Mesendoderm (in vitro differentiated cells): ENCODE results near the gene MELTF.

Experiments
- DNase-seq: peaks from one replicate; pipeline ENCODE4 v3.0.0; 2013
- H2AK5ac ChIP-seq: 2 replicates; pipeline ENCODE4 v1.6.1; 2013; ENCODE audit warnings: low read length, inconsistent platforms
- H2BK120ac ChIP-seq: 2 replicates; pipeline ENCODE4 v1.6.1; 2013; ENCODE audit warnings: low read depth, mild to moderate bottlenecking, low read length, moderate library complexity, mixed read lengths
- H2BK15ac ChIP-seq: replicated peaks from 2 replicates; pipeline ENCODE4 v1.6.1; 2013; ENCODE audit warnings: low read depth, mild to moderate bottlenecking, moderate library complexity
- H2BK5ac ChIP-seq: 2 replicates; pipeline ENCODE4 v1.6.1; 2013; ENCODE audit warnings: low read length, inconsistent platforms
- H3K18ac ChIP-seq: 2 replicates; pipeline ENCODE4 v1.6.1; 2013; ENCODE audit warnings: mild to moderate bottlenecking, low read length, mixed read lengths
- H3K23ac ChIP-seq: one replicate; pipeline ENCODE4 v1.6.1; 2013; ENCODE audit warnings: low read length
- H3K27ac ChIP-seq: 2 replicates; pipeline ENCODE4 v1.5.1; 2013; ENCODE audit warnings: low read depth, mild to moderate bottlenecking, inconsistent platforms, low read length, moderate library complexity
- H3K27me3 ChIP-seq: 2 replicates; pipeline ENCODE4 v1.6.1; 2013; ENCODE audit warnings: low read length, control low read depth, mild to moderate bottlenecking, inconsistent platforms; ENCODE audit not compliant: insufficient read depth, poor library complexity
- H3K36me3 ChIP-seq: 2 replicates; pipeline ENCODE4 v1.6.1; 2013; ENCODE audit warnings: low read length, inconsistent platforms; ENCODE audit not compliant: control insufficient read depth, insufficient read depth
- H3K4ac ChIP-seq: one replicate; pipeline ENCODE4 v1.6.1; 2013; ENCODE audit warnings: low read depth, mild to moderate bottlenecking, low read length, moderate library complexity
- H3K4me1 ChIP-seq: 2 replicates; pipeline ENCODE4 v1.6.1; 2013; ENCODE audit warnings: low read depth, low read length, inconsistent platforms; ENCODE audit not compliant: control insufficient read depth
- H3K4me2 ChIP-seq: 2 replicates; pipeline ENCODE4 v1.6.1; 2013; ENCODE audit warnings: low read length
- H3K4me3 ChIP-seq: 2 replicates; pipeline ENCODE4 v1.5.1; 2013; ENCODE audit warnings: mild to moderate bottlenecking, low read length
- H3K56ac ChIP-seq: one replicate; pipeline ENCODE4 v1.6.1; 2013; ENCODE audit warnings: low read length
- H3K79me1 ChIP-seq: 2 replicates; pipeline ENCODE4 v1.6.1; 2013; ENCODE audit warnings: low read length, inconsistent platforms
- H3K79me2 ChIP-seq: 2 replicates; pipeline ENCODE4 v1.6.1; 2013; ENCODE audit warnings: mild to moderate bottlenecking, low read length; ENCODE audit not compliant: control insufficient read depth, insufficient read depth
- H3K9ac ChIP-seq: 2 replicates; pipeline ENCODE4 v1.6.1; 2013; ENCODE audit warnings: low read length, inconsistent platforms
- H4K5ac ChIP-seq: one replicate; pipeline ENCODE4 v1.6.1; 2013; ENCODE audit warnings: low read length
- H4K8ac ChIP-seq: one replicate; pipeline ENCODE4 v1.6.1; 2013; ENCODE audit warnings: low read depth, mild to moderate bottlenecking, control low read depth, low read length, moderate library complexity
- WGBS: extraction: QIAGEN DNeasy Blood & Tissue Kit; methylation state at CpG from one replicate; pipeline ENCODE4 v1.1.7; 2013; ENCODE audit warnings: low lambda C conversion rate, missing lambda C conversion rate; ENCODE audit not compliant: insufficient coverage; ENCODE audit errors: extremely low coverage; 5-methylcytosine and 5-hydroxymethylcytosine counted together

MELTF gene

DNA sequence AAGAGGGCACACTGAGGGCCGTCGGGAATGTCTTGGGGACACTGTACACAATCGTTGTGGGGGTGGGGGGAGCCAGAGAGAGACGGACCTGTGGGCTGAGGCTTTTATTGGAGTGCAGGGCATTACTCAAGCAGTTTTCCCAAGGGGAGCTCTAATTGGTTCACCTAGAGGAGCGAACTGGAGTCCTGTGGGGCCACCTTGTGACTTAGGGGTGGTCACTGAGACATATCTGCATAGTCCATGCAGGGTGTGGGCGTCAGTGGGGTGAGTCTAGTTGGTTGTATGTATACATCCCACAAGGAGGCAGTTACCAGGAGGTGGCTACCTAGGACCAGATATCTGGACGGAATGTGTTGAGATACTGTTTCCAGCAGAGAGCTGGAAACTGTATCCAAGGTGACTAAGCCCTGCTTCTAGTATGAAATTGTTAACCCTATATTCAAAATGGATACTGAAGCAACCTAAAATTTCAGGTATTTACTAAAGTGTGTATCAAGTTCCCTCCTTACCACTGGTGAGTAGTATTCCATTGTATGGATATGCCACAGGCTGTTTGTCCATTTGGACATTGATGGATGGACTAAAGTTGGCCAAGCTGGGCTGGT is 58.4 kb downstream of the MELTF start:
- Histone ChIP-seq H3K79me2 (no peaks in the 10 kb centered on the region), H2BK5ac (no peak overlapping the region), H3K27me3 (peaks cover 29% of the 10 kb centered on the region), H4K5ac (no peak overlapping the region), H3K4me1 (no peaks in the 10 kb centered on the region), H2BK15ac (no peak overlapping the region), H3K9ac (no peak overlapping the region), H3K27ac (no peak overlapping the region), H3K56ac (no peak overlapping the region), H3K18ac (no peak overlapping the region), H3K79me1 (no peaks in the 10 kb centered on the region), H3K4ac (no peak overlapping the region), H2AK5ac (no peak overlapping the region), H3K23ac (no peak overlapping the region), H3K4me3 (no peak overlapping the region), H2BK120ac (no peak overlapping the region), H3K36me3 (no peaks in the 10 kb centered on the region), H3K4me2 (no peak overlapping the region), H4K8ac (no peak overlapping the region)
- no CpG with 5 or more reads among the region's 7 CpGs for WGBS
- DNase-seq = no peak

DNA sequence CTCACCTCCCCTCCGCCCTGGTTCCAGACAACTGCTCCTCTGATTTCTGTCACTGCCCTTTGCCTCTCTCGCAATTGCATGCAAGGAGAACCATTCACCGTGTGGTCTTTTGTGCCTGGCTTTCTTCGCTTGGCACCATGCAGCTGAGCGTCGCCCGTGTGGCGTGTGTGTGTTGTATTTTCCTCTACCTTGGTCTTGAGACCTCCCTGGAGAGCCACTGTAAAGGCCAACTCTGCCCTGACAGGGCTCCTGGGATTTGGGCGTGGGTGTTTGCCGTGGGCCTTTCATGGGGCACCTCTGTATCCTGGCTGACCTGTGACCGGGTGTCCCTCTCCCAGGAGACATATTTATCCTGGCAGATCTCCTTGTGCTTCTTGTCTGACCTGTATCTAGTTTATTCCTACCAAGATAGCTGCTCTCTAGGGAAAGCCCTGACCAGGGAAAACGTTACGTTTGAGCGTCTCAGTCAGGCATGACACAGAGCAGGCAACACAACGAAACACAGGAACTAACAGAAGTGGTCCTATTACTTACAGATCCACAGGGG is 59.0 kb downstream of the MELTF start:
- no peak overlapping the region for H3K56ac ChIP-seq
- no peak overlapping the region for H2AK5ac ChIP-seq
- no peak overlapping the region for H3K4me2 ChIP-seq
- H3K27ac ChIP-seq = no peak overlapping the region
- H3K23ac ChIP-seq = peak overlapping the region; percentile 50
- no peak overlapping the region for H2BK5ac ChIP-seq
- H3K18ac ChIP-seq = no peak overlapping the region
- no peak overlapping the region for H2BK120ac ChIP-seq
- no peaks in the 10 kb centered on the region for H3K36me3 ChIP-seq
- no peaks in the 10 kb centered on the region for H3K79me2 ChIP-seq
- DNase-seq = no peak
- H2BK15ac ChIP-seq = no peak overlapping the region
- H3K4ac ChIP-seq = no peak overlapping the region
- H3K4me1 ChIP-seq = no peaks in the 10 kb centered on the region
- H3K4me3 ChIP-seq = no peak overlapping the region
- no peak overlapping the region for H3K9ac ChIP-seq
- no CpG with 5 or more reads among the region's 15 CpGs for WGBS
- no peaks in the 10 kb centered on the region for H3K79me1 ChIP-seq
- H4K5ac ChIP-seq = no peak overlapping the region
- H3K27me3 ChIP-seq = peaks cover 35% of the 10 kb centered on the region
- no peak overlapping the region for H4K8ac ChIP-seq

DNA sequence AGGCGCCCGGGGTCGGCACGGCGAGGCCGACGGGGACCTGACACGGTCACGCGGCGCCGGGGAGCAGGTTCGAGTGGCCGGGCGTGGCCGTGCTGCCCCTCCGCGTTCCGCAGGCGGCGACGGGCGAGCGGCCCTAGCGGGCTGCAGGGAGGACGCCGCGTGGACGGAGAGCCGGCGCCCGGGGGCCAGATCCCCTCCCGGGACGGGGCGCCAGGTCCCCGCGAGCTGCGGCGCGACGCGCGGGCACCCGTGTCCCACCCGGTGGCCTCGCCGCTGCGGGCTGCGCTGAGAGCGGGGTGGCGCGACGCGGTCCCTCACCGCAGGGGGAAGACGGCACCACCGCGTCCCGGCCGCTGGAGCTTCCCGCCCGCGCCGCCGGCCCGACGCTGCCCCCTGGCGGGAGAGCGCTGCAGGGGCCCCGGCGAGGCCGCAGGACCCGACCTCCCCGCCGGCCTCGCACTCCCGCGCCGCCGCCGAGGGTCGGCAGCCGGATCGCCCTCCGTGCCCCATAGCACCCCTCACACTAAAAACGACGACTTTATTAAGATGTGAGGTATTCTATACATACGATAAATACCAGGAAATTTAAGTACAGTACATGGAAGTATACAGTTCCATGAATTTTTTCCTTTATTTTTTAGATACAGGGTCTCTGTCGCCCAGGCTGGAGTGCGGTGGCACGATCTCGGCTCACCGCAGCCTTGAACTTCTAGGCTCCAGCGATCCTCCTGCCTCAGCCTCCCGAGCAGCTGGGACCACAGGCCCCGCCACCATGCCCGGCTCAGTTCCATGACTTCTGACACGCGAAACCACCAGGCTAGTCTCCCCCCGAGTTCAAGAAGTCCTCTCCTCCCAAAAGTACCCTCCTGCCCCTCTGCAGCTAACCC is 59.7 kb downstream of the MELTF start:
- Histone ChIP-seq H3K4ac (no peak overlapping the region), H3K27me3 (peaks cover 38% of the 10 kb centered on the region), H3K56ac (peak overlapping the region; percentile 79), H2AK5ac (no peak overlapping the region), H4K5ac (no peak overlapping the region), H2BK5ac (no peak overlapping the region), H3K18ac (no peak overlapping the region), H3K79me2 (no peaks in the 10 kb centered on the region), H2BK120ac (no peak overlapping the region), H2BK15ac (no peak overlapping the region), H3K36me3 (no peaks in the 10 kb centered on the region), H3K4me1 (no peaks in the 10 kb centered on the region), H3K4me3 (no peak overlapping the region), H3K27ac (no peak overlapping the region), H3K23ac (peak overlapping the region; percentile 50), H4K8ac (no peak overlapping the region), H3K4me2 (peak overlapping the region; percentile 71), H3K9ac (peak overlapping the region; percentile 60), H3K79me1 (no peaks in the 10 kb centered on the region)
- DNase-seq = peak; percentile 55
- no CpG with 5 or more reads among the region's 100 CpGs for WGBS

DNA sequence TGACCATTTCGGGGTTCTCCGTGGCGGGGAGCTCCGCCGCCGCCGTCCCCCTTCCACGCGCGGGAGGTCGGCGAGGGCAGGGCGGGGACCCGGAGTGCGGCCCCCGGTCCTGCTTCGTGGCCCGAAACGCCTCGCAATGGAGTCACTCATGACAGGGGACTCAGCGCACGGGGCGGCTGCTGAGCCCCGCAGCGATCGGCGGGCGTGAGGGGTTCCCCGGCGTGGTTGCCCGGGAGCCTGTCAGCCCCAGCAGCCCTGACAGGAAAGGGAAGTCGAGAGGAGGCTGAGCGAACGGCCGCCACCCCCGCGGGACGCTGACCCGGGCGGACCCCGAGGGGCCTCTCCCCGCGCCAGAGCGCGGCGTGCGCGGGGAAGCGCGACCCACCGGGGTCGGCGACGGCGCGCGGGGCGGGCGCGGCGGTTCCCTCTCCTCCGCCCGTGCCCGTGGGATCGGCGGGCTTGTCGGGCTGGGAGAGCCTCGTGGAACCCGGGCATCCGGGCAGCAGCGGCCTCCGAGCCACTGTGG is 60.4 kb downstream of the MELTF start:
- Histone ChIP-seq H4K5ac (no peak overlapping the region), H3K4me1 (no peaks in the 10 kb centered on the region), H3K4ac (no peak overlapping the region), H3K56ac (peak overlapping the region; percentile 79), H3K79me1 (no peaks in the 10 kb centered on the region), H2BK5ac (no peak overlapping the region), H3K4me3 (peak overlapping the region; percentile 13), H3K23ac (no peak overlapping the region), H4K8ac (no peak overlapping the region), H2AK5ac (no peak overlapping the region), H3K27ac (no peak overlapping the region), H3K4me2 (peak overlapping the region; percentile 71), H3K18ac (no peak overlapping the region), H3K36me3 (no peaks in the 10 kb centered on the region), H3K27me3 (peaks cover 38% of the 10 kb centered on the region), H3K9ac (peak overlapping the region; percentile 60), H2BK15ac (no peak overlapping the region), H2BK120ac (no peak overlapping the region), H3K79me2 (no peaks in the 10 kb centered on the region)
- WGBS = no CpG with 5 or more reads among the region's 72 CpGs
- DNase-seq = no peak

DNA sequence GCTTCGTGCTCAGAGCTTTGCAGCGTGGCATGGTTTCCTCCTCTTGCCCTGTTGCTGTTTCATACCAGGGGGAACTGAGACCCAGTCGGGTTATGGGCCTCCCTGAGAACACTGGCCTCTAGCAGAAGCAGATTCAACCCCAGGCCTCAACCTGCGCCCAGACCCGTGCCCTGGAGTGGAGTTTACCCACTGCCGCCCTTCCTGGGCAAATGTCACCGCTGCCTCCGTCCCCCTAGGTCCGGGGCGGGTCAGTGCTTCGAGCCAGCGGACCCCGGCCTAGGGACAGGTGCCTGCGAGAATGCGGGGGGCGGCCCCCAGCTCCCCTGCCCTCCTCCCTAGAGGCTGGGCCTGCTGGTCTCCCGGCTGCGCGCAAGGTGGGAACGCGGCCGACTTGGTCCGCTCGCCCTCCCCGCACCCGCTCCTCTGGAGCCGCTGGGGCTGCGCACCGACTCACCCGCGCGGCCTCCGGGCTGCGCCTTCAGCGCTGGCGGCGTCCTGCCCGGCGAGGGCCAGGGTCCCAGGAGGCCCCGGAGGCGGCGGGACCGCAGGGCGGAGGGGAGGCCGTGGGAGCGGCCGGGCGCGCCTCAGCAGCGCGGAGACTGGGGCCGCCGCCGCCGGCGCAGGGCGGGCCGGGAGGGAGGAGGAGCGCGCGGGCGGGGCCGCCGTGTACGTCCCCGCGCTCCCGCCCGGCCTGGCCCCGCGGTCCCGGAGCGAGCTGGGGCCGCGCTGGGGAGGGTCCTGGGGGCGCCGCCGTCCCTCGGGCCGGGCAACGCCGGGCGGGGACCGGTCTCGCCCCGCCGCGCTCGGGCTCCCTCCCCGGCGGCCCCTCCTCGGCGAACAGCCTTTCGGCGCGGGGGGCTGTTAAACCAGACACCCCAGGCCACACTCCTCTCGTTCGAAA is 61.1 kb downstream of the MELTF start, which contains the start of gene PIGZ:
Gene PIGZ (minus strand): TSS at position 601 of the 901 bp plus-strand sequence. CDS start 16,802 bp downstream, outside the sequence.
- no peak within 1 kb of the TSS for H4K8ac ChIP-seq
- peak within 1 kb of the TSS; percentile 60 for H3K9ac ChIP-seq
- no peaks in the 10 kb centered on the region for H3K36me3 ChIP-seq
- H3K56ac ChIP-seq = peak within 1 kb of the TSS; percentile 79
- H2BK120ac ChIP-seq = no peak within 1 kb of the TSS
- H3K4ac ChIP-seq = no peak within 1 kb of the TSS
- peaks cover 38% of the 10 kb centered on the region for H3K27me3 ChIP-seq
- peak within 1 kb of the TSS; percentile 71 for H3K4me2 ChIP-seq
- peak within 1 kb of the TSS; percentile 68 for H3K23ac ChIP-seq
- no peak within 1 kb of the TSS for H2BK5ac ChIP-seq
- H3K79me1 ChIP-seq = no peaks in the 10 kb centered on the region
- no peaks in the 10 kb centered on the region for H3K79me2 ChIP-seq
- no peaks in the 10 kb centered on the region for H3K4me1 ChIP-seq
- WGBS = no CpG with 5 or more reads among the region's 98 CpGs
- H3K27ac ChIP-seq = no peak within 1 kb of the TSS
- H4K5ac ChIP-seq = no peak within 1 kb of the TSS
- no peak within 1 kb of the TSS for H2BK15ac ChIP-seq
- H3K4me3 ChIP-seq = peak within 1 kb of the TSS; percentile 13
- no peak for DNase-seq
- H3K18ac ChIP-seq = no peak within 1 kb of the TSS
- no peak within 1 kb of the TSS for H2AK5ac ChIP-seq
